HEK293T (cell line): Measurements from ENCODE around the gene CAPN2.

Source experiments
- ARNT ChIP-seq: fragments of 450-650 bp; IDR thresholded peaks from 2 replicates; pipeline ENCODE4 v1.6.1; 2017; ENCODE audit warnings: mild to moderate bottlenecking
- BHLHE40 ChIP-seq: fragments of 450-650 bp; IDR thresholded peaks from 2 replicates; pipeline ENCODE4 v1.6.1; 2016; ENCODE audit warnings: mild to moderate bottlenecking, moderate library complexity, borderline replicate concordance
- ELF4 ChIP-seq: fragments of 450-650 bp; IDR thresholded peaks from 2 replicates; pipeline ENCODE4 v1.6.1; 2017; ENCODE audit warnings: antibody characterized with exemption
- FOXA1 ChIP-seq: fragments of 450-650 bp; IDR thresholded peaks from 2 replicates; pipeline ENCODE4 v1.6.1; 2016; ENCODE audit warnings: mild to moderate bottlenecking
- FOXK2 ChIP-seq: fragments of 450-650 bp; IDR thresholded peaks from 2 replicates; pipeline ENCODE4 v1.6.1; 2016; ENCODE audit warnings: mild to moderate bottlenecking
- FOXM1 ChIP-seq: fragments of 450-650 bp; IDR thresholded peaks from 2 replicates; pipeline ENCODE4 v1.6.1; 2017; ENCODE audit warnings: mild to moderate bottlenecking, borderline replicate concordance
- L3MBTL2 ChIP-seq: fragments of 450-650 bp; conservative IDR thresholded peaks from 2 replicates; pipeline ENCODE4 v1.6.1; 2016; ENCODE audit warnings: mild to moderate bottlenecking
- LEF1 ChIP-seq: fragments of 450-650 bp; IDR thresholded peaks from 2 replicates; pipeline ENCODE4 v1.6.1; 2017; ENCODE audit warnings: mild to moderate bottlenecking, borderline replicate concordance
- NFRKB ChIP-seq: fragments of 450-650 bp; IDR thresholded peaks from 2 replicates; pipeline ENCODE4 v1.6.1; 2016; ENCODE audit warnings: mild to moderate bottlenecking, moderate library complexity
- SP1 ChIP-seq: fragments of 450-650 bp; IDR thresholded peaks from 2 replicates; pipeline ENCODE4 v1.6.1; 2017
- SUZ12 ChIP-seq: fragments of 450-650 bp; IDR thresholded peaks from 2 replicates; pipeline ENCODE4 v1.6.1; 2016; ENCODE audit warnings: mild to moderate bottlenecking
- ZNF384 ChIP-seq: fragments of 450-650 bp; IDR thresholded peaks from 2 replicates; pipeline ENCODE4 v1.6.1; 2016
- TF ChIP-seq, protein P1 (sequence below): fragments of 450-650 bp; IDR thresholded peaks from 2 replicates; pipeline ENCODE4 v1.6.1; 2016

DNA sequence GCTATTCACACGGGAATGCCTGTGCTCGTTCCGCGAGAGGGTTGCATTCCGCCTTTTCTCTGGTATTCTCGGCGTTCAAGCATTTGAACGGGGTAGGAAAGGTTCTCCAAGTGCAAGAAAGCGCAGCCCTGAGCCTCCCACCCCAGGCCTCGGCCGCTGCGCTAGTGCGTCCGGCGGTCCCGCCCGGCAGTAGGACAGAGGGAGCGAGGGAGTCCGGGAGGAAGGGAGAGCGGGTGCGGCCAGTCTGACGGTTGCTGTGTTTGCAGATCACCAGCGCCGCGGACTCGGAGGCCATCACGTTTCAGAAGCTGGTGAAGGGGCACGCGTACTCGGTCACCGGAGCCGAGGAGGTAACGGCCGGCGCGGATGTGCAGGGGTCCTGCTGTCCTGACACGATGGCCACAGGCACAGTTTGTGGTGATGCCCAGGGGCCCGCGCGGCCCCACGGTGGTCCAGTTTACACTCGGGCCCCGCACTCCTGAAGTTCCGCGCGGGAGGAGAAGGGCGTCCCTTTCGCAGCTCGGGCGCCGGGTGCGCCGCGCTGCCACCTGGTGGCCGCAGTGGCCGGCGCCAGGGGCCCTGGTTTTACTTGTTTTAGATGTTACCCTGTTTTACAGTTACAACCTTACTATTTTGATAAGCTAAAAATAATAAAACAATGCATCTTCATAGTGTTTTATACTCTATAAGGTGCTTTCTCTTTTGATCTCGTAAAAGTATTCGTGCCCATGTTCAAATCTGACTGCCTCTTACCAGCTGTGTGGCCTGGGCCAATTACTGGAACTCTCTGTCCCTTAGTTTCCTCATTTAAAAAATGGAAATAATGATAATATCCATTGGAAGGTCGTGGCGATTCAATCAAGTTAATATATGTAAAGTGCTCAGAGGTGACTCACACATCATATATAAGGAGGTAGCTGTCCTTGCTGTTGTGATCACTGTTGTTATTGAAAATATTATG lies 36.7 kb downstream of the CAPN2 start:
- TF ChIP-seq FOXK2 = no peak
- TF ChIP-seq FOXM1 = no peak
- no peak for TF ChIP-seq SP1
- TF ChIP-seq NFRKB = no peak
- TF ChIP-seq BHLHE40 = no peak
- no peak for TF ChIP-seq ZNF384
- TF ChIP-seq SUZ12 = no peak
- TF ChIP-seq ARNT = no peak
- TF ChIP-seq L3MBTL2 = no peak
- no peak for TF ChIP-seq FOXA1
- TF ChIP-seq ELF4 = no peak
- no peak for TF ChIP-seq LEF1
- TF ChIP-seq, protein P1, sequence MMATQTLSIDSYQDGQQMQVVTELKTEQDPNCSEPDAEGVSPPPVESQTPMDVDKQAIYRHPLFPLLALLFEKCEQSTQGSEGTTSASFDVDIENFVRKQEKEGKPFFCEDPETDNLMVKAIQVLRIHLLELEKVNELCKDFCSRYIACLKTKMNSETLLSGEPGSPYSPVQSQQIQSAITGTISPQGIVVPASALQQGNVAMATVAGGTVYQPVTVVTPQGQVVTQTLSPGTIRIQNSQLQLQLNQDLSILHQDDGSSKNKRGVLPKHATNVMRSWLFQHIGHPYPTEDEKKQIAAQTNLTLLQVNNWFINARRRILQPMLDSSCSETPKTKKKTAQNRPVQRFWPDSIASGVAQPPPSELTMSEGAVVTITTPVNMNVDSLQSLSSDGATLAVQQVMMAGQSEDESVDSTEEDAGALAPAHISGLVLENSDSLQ = no peak
